ENCODE results near the gene HOXB5.

The HOXB5 gene

DNA sequence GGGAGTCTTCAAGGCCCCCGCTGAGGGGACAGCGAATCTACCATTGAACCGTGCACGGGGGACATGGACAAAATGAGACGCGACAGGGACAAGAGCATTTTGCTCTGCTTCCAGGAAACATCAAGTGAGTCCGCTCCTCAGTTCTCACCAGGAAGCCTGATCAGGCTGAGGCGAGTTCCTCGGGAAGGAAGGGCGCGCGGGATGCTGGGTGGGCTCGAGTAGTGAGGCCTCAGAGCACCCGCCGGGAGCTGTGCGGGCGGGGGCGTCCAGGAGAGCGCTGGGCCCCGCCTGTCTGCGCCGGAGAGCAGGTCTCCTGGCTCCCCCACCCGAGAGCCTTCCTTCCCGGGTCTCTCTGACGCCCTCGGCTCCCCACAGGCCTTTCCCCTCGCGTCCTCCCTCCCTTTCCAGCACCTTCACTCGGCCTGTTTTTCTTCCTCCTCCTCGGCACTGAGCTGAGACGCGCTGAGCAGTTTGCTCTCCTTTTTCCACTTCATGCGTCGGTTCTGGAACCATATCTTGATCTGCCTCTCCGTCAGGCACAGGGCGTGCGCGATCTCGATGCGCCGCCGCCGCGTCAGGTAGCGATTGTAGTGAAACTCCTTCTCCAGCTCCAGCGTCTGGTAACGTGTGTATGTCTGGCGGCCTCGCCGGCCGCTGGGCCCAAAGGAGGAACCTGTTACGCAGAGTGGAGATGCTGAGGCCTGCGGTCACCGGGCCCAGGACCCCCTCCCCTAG, 2.6 kb upstream of the HOXB5 start:
- peak overlapping the region; percentile 42 for H2BK120ac ChIP-seq (ENCODE audit: low read depth, low read length)
- peak overlapping the region; percentile 57 to 84 for H3K4ac ChIP-seq (ENCODE audit: low read depth in 1 of 2, low read length in 2 of 2)
- peak overlapping the region; percentile 86 for H2BK15ac ChIP-seq (ENCODE audit: low read depth, poor library complexity, severe bottlenecking)
- H2BK5ac ChIP-seq (ENCODE audit: low read depth, low read length, poor library complexity, severe bottlenecking) = no peak overlapping the region
- peak overlapping the region; percentile 7 to 62 for H2BK12ac ChIP-seq (ENCODE audit: low read length in 2 of 2)
- WGBS = under 1% methylated on average over 51 of the region's 54 CpGs
- H3K9me3 ChIP-seq (ENCODE audit: control insufficient read depth, low read length) = no peaks in the 10 kb centered on the region
- peak overlapping the region; percentile 63 to 95 for H3K18ac ChIP-seq (ENCODE audit: low read depth in 1 of 2, low read length in 2 of 2)
- H3K27ac ChIP-seq (ENCODE audit: low read length, poor library complexity, severe bottlenecking) = peak overlapping the region; percentile 22
- H3K9ac ChIP-seq (ENCODE audit: low read length) = peak overlapping the region; percentile 91
- H3K23ac ChIP-seq (ENCODE audit: low read length in 2 of 2) = peak overlapping the region in 1 of 2 experiments; percentile 16
- peak overlapping the region in 1 of 2 experiments; percentile 68 for H3K14ac ChIP-seq (ENCODE audit: low read length in 2 of 2)
- peak overlapping the region; percentile 35 to 87 for H3K4me3 ChIP-seq (ENCODE audit: insufficient read depth in 1 of 2, low read depth in 1 of 2, low read length in 2 of 2)
- H2AK5ac ChIP-seq (ENCODE audit: low read length, severe bottlenecking) = peak overlapping the region; percentile 20
- peak overlapping the region; percentile 77 for H4K8ac ChIP-seq (ENCODE audit: low read length)
- H3K36me3 ChIP-seq (ENCODE audit: control insufficient read depth in 1 of 2, insufficient read depth in 2 of 2, low read depth in 1 of 2, low read length in 2 of 2) = peaks cover 26 to 30% of the 10 kb centered on the region in 2 experiments
- peak overlapping the region; percentile 73 for H3K4me2 ChIP-seq (ENCODE audit: low read length, poor library complexity, severe bottlenecking)
- peaks cover 3% of the 10 kb centered on the region for H3K79me1 ChIP-seq (replicated peaks; ENCODE audit: low read length, poor library complexity, severe bottlenecking)
- no peaks in the 10 kb centered on the region for H3K27me3 ChIP-seq (ENCODE audit: control insufficient read depth in 1 of 2, insufficient read depth in 1 of 2, low read length in 2 of 2)
- H3K4me1 ChIP-seq (ENCODE audit: control insufficient read depth, insufficient read depth, low read depth, low read length) = peaks cover 52% of the 10 kb centered on the region
- peak overlapping the region; percentile 52 for H4K91ac ChIP-seq (ENCODE audit: low read length)
- no peak for DNase-seq
- no peak overlapping the region for H2AFZ ChIP-seq (ENCODE audit: low read depth, low read length)

- Histone ChIP-seq H3K36me3 (ENCODE audit: control insufficient read depth in 1 of 2, insufficient read depth in 2 of 2, low read depth in 1 of 2, low read length in 2 of 2) (peaks cover 31 to 34% of the 10 kb centered on the region in 2 experiments), H3K4ac (ENCODE audit: low read depth in 1 of 2, low read length in 2 of 2) (peak overlapping the region; percentile 57 to 71), H4K8ac (ENCODE audit: low read length) (peak overlapping the region; percentile 77), H3K9me3 (ENCODE audit: control insufficient read depth, low read length) (no peaks in the 10 kb centered on the region), H3K4me1 (ENCODE audit: control insufficient read depth, insufficient read depth, low read depth, low read length) (peaks cover 53% of the 10 kb centered on the region), H3K4me3 (ENCODE audit: insufficient read depth in 1 of 2, low read depth in 1 of 2, low read length in 2 of 2) (no peak overlapping the region), H2AK5ac (ENCODE audit: low read length, severe bottlenecking) (peak overlapping the region; percentile 84), H3K9ac (ENCODE audit: low read length) (no peak overlapping the region), H3K79me1 (replicated peaks; ENCODE audit: low read length, poor library complexity, severe bottlenecking) (peaks cover 4% of the 10 kb centered on the region), H3K27ac (ENCODE audit: low read length, poor library complexity, severe bottlenecking) (peak overlapping the region; percentile 90), H3K27me3 (ENCODE audit: control insufficient read depth in 1 of 2, insufficient read depth in 1 of 2, low read length in 2 of 2) (no peaks in the 10 kb centered on the region), H2AFZ (ENCODE audit: low read depth, low read length) (no peak overlapping the region), H2BK15ac (ENCODE audit: low read depth, poor library complexity, severe bottlenecking) (no peak overlapping the region), H2BK120ac (ENCODE audit: low read depth, low read length) (peak overlapping the region; percentile 95), H3K18ac (ENCODE audit: low read depth in 1 of 2, low read length in 2 of 2) (peak overlapping the region; percentile 94 to 97), H2BK12ac (ENCODE audit: low read length in 2 of 2) (peak overlapping the region in 1 of 2 experiments; percentile 89), H4K91ac (ENCODE audit: low read length) (peak overlapping the region; percentile 77), H3K4me2 (ENCODE audit: low read length, poor library complexity, severe bottlenecking) (peak overlapping the region; percentile 73), H3K23ac (ENCODE audit: low read length in 2 of 2) (peak overlapping the region in 1 of 2 experiments; percentile 96), H3K14ac (ENCODE audit: low read length in 2 of 2) (peak overlapping the region in 1 of 2 experiments; percentile 73), H2BK5ac (ENCODE audit: low read depth, low read length, poor library complexity, severe bottlenecking) (no peak overlapping the region)
- WGBS = 4% methylated on average over 17 of the region's 25 CpGs
- DNase-seq = peak; percentile 72
Measured at GRCh38 chr17:48595278-48595999, 1.9 kb upstream of the HOXB5 start.

GRCh38 chr17:48594538-48595277, 1.1 kb upstream of the HOXB5 start:
- Histone ChIP-seq H2BK15ac (ENCODE audit: low read depth, poor library complexity, severe bottlenecking) (no peak overlapping the region), H3K4ac (ENCODE audit: low read depth in 1 of 2, low read length in 2 of 2) (peak overlapping the region; percentile 36 to 92), H3K4me3 (ENCODE audit: insufficient read depth in 1 of 2, low read depth in 1 of 2, low read length in 2 of 2) (peak overlapping the region in 1 of 2 experiments; percentile 35), H3K79me1 (replicated peaks; ENCODE audit: low read length, poor library complexity, severe bottlenecking) (peaks cover 4% of the 10 kb centered on the region), H3K23ac (ENCODE audit: low read length in 2 of 2) (peak overlapping the region; percentile 68 to 96), H3K4me1 (ENCODE audit: control insufficient read depth, insufficient read depth, low read depth, low read length) (peaks cover 50% of the 10 kb centered on the region), H3K4me2 (ENCODE audit: low read length, poor library complexity, severe bottlenecking) (peak overlapping the region; percentile 44), H2AFZ (ENCODE audit: low read depth, low read length) (no peak overlapping the region), H3K9me3 (ENCODE audit: control insufficient read depth, low read length) (no peaks in the 10 kb centered on the region), H3K9ac (ENCODE audit: low read length) (peak overlapping the region; percentile 98), H4K91ac (ENCODE audit: low read length) (peak overlapping the region; percentile 77), H2AK5ac (ENCODE audit: low read length, severe bottlenecking) (peak overlapping the region; percentile 84), H3K18ac (ENCODE audit: low read depth in 1 of 2, low read length in 2 of 2) (peak overlapping the region; percentile 94 to 97), H4K8ac (ENCODE audit: low read length) (peak overlapping the region; percentile 66), H3K27me3 (ENCODE audit: control insufficient read depth in 1 of 2, insufficient read depth in 1 of 2, low read length in 2 of 2) (no peaks in the 10 kb centered on the region), H3K14ac (ENCODE audit: low read length in 2 of 2) (peak overlapping the region in 1 of 2 experiments; percentile 73), H3K36me3 (ENCODE audit: control insufficient read depth in 1 of 2, insufficient read depth in 2 of 2, low read depth in 1 of 2, low read length in 2 of 2) (peaks cover 31 to 34% of the 10 kb centered on the region in 2 experiments), H2BK12ac (ENCODE audit: low read length in 2 of 2) (peak overlapping the region; percentile 15 to 89), H2BK120ac (ENCODE audit: low read depth, low read length) (peak overlapping the region; percentile 95), H3K27ac (ENCODE audit: low read length, poor library complexity, severe bottlenecking) (peak overlapping the region; percentile 90), H2BK5ac (ENCODE audit: low read depth, low read length, poor library complexity, severe bottlenecking) (peak overlapping the region; percentile 39)
- DNase-seq = peak; percentile 81
- WGBS = 3% methylated on average over 21 of the region's 25 CpGs
